BLaER1 (cell line): Measurements from ENCODE around the gene SCAMP3.
A peak's percentile ranks its signal among the peaks of the same experiment; 100 is the strongest.

Experiments
- H3K27ac ChIP-seq: shearing (Covaris generic); formaldehyde crosslinking; 2 replicates; pipeline ENCODE4 v1.8.1; 2022
- H3K27me3 ChIP-seq: shearing (Covaris generic); formaldehyde crosslinking; 2 replicates; pipeline ENCODE4 v1.8.1; 2022
- H3K36me3 ChIP-seq: shearing (Covaris generic); formaldehyde crosslinking; 2 replicates; pipeline ENCODE4 v1.8.1; 2022
- H3K4me1 ChIP-seq: shearing (Covaris generic); formaldehyde crosslinking; 2 replicates; pipeline ENCODE4 v1.8.1; 2022
- H3K4me2 ChIP-seq: shearing (Covaris generic); formaldehyde crosslinking; 2 replicates; pipeline ENCODE4 v1.8.1; 2022
- H3K4me3 ChIP-seq: shearing (Covaris generic); formaldehyde crosslinking; 2 replicates; pipeline ENCODE4 v1.8.1; 2022
- H3K9ac ChIP-seq: shearing (Covaris generic); formaldehyde crosslinking; 2 replicates; pipeline ENCODE4 v1.8.1; 2022
- H3K9me3 ChIP-seq: shearing (Covaris generic); formaldehyde crosslinking; 2 replicates; pipeline ENCODE4 v1.8.1; 2022
- H4K20me1 ChIP-seq: shearing (Covaris generic); formaldehyde crosslinking; 2 replicates; pipeline ENCODE4 v1.8.1; 2022
- Cebpa-rat ChIP-seq: shearing (Covaris generic); IDR thresholded peaks from 2 replicates; pipeline ENCODE4 v1.8.1; 2022

SCAMP3 gene

GRCh38 chr1:155285631-155286044 lies 23.5 kb upstream of the SCAMP3 start:
- Histone ChIP-seq H3K9ac (no peak overlapping the region), H4K20me1 (no peaks in the 10 kb centered on the region), H3K4me2 (no peak overlapping the region), H3K4me3 (no peak overlapping the region), H3K4me1 (no peaks in the 10 kb centered on the region), H3K9me3 (no peaks in the 10 kb centered on the region), H3K36me3 (peaks cover 4% of the 10 kb centered on the region; the same call in 1 of the 2 replicates), H3K27me3 (no peaks in the 10 kb centered on the region), H3K27ac (no peak overlapping the region)
- no peak for TF ChIP-seq Cebpa-rat

DNA sequence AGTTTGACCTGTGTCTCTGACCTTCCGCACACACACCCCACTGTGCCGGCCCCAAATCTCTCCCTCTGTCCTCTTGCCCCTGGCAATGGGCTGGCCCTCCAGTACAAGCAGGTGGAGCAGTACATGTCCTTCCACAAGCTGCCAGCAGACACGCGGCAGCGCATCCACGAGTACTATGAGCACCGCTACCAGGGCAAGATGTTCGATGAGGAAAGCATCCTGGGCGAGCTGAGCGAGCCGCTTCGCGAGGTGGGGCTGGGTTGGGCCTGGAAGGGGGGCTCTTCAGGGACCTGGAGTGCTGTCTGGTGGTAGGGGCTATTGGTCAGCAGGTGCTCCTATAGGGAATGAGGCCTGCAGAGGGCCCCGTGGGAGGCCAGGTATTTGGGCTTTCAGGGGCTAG lies 22.9 kb upstream of the SCAMP3 start:
- no peak for TF ChIP-seq Cebpa-rat
- Histone ChIP-seq H3K27me3 (no peaks in the 10 kb centered on the region), H4K20me1 (no peaks in the 10 kb centered on the region), H3K9ac (no peak overlapping the region), H3K4me1 (no peaks in the 10 kb centered on the region), H3K9me3 (no peaks in the 10 kb centered on the region), H3K4me2 (no peak overlapping the region), H3K36me3 (peaks cover 4% of the 10 kb centered on the region; the same call in 1 of the 2 replicates), H3K4me3 (no peak overlapping the region), H3K27ac (no peak overlapping the region)

- Histone ChIP-seq H3K4me3 (no peak overlapping the region), H3K27ac (no peak overlapping the region), H3K4me1 (no peaks in the 10 kb centered on the region), H3K9me3 (no peaks in the 10 kb centered on the region), H3K36me3 (peaks cover 4% of the 10 kb centered on the region; the same call in 1 of the 2 replicates), H3K27me3 (no peaks in the 10 kb centered on the region), H3K9ac (no peak overlapping the region), H4K20me1 (peaks cover 1% of the 10 kb centered on the region; the same call in 1 of the 2 replicates), H3K4me2 (no peak overlapping the region)
- TF ChIP-seq Cebpa-rat, result no peak
These were observed 22.3 kb upstream of the SCAMP3 start for GRCh38 chr1:155284476-155284875.

- no peak overlapping the region for H3K4me2 ChIP-seq
- peaks cover 4% of the 10 kb centered on the region; the same call in 1 of the 2 replicates for H3K36me3 ChIP-seq
- peaks cover 12% of the 10 kb centered on the region for H3K4me1 ChIP-seq
- no peak overlapping the region for H3K9ac ChIP-seq
- H3K27me3 ChIP-seq, result no peaks in the 10 kb centered on the region
- H3K27ac ChIP-seq, result no peak overlapping the region
- no peak for TF ChIP-seq Cebpa-rat
- no peak overlapping the region for H3K4me3 ChIP-seq
- no peaks in the 10 kb centered on the region for H3K9me3 ChIP-seq
- H4K20me1 ChIP-seq, result peaks cover 13% of the 10 kb centered on the region
These were observed 20.4 kb upstream of the SCAMP3 start for GRCh38 chr1:155282488-155283091.

DNA sequence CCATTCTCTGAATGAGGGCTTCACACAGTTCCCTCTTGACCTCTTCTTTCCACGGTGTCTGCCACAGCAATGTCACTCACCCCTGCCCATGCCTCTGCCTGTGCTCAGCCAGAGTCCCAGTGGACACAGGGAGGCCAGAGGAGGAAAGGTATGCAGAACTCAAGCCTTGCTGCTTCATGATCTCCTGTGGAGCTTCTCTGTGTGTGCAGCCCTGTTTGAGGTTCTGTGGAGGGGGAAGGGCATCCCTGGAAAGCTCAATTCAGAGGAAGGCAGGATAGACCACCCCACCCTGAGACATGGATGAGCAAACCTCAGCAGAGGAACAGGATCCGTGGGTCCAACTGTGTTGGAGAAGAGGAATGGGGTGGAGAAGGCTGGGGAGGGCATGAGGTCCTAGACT lies 17.1 kb upstream of the SCAMP3 start:
- Histone ChIP-seq H3K4me3 (no peak overlapping the region), H3K36me3 (peaks cover 4% of the 10 kb centered on the region; the same call in 1 of the 2 replicates), H3K4me2 (no peak overlapping the region), H3K27me3 (no peaks in the 10 kb centered on the region), H3K4me1 (peaks cover 24% of the 10 kb centered on the region), H3K9ac (no peak overlapping the region), H4K20me1 (peaks cover 13% of the 10 kb centered on the region), H3K9me3 (no peaks in the 10 kb centered on the region), H3K27ac (no peak overlapping the region)
- TF ChIP-seq Cebpa-rat, result no peak

DNA sequence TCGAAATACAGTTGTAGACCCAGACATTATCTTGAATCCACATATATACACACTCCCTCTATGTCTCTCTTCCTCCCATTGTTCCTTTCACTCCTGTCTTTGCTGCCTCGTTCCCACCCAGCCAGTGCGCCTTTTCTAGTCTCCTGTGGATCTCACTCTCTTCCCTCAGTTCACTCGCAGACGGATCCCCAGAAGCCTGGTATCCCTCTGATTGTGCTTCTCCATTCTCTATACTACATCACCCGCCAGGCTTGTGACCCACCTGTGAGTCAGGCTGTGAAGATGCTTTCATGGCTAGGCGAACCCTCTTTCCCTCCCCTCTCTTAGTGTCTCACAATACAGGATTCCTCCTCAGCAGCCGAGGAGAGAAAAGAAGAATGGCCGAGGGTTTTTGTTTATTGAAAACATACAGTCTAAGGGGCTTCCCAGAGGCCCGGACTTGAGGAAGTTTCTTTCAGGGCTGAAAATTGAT lies 16.6 kb upstream of the SCAMP3 start:
- no peak for TF ChIP-seq Cebpa-rat
- no peaks in the 10 kb centered on the region for H3K9me3 ChIP-seq
- peaks cover 13% of the 10 kb centered on the region for H4K20me1 ChIP-seq
- H3K9ac ChIP-seq, result no peak overlapping the region
- no peak overlapping the region for H3K27ac ChIP-seq
- peaks cover 29% of the 10 kb centered on the region for H3K4me1 ChIP-seq
- H3K36me3 ChIP-seq, result 0 out of 2 replicates have a peak, but pooled peaks cover 2% of the 10 kb centered on the region
- peak overlapping the region; percentile 100 for H3K4me2 ChIP-seq
- no peaks in the 10 kb centered on the region for H3K27me3 ChIP-seq
- H3K4me3 ChIP-seq, result no peak overlapping the region

GRCh38 chr1:155277902-155278688 lies 15.9 kb upstream of the SCAMP3 start:
- H3K4me2 ChIP-seq, result peak overlapping the region; percentile 100
- no peak overlapping the region for H3K27ac ChIP-seq

GRCh38 chr1:155277070-155277901 lies 15.1 kb upstream of the SCAMP3 start, which contains the start of gene HCN3:
Gene HCN3, plus strand, starts transcription at chr1:155277463. Its CDS starts 128 bp downstream, at chr1:155277591.
- Histone ChIP-seq H3K36me3 (no peaks in the 10 kb centered on the region), H4K20me1 (peaks cover 19% of the 10 kb centered on the region), H3K4me2 (peak within 1 kb of the TSS; percentile 100), H3K9me3 (no peaks in the 10 kb centered on the region), H3K4me1 (peaks cover 34% of the 10 kb centered on the region), H3K4me3 (peak within 1 kb of the TSS; percentile 79), H3K27ac (no peak within 1 kb of the TSS), H3K9ac (peak within 1 kb of the TSS; percentile 73; the same call in 1 of the 2 replicates), H3K27me3 (no peaks in the 10 kb centered on the region)
- TF ChIP-seq Cebpa-rat, result no peak

More at GRCh38 chr1:155277902-155278688, 15.9 kb upstream of the SCAMP3 start:
- H4K20me1 ChIP-seq, result peaks cover 13% of the 10 kb centered on the region
- no peaks in the 10 kb centered on the region for H3K36me3 ChIP-seq
- peaks cover 30% of the 10 kb centered on the region for H3K4me1 ChIP-seq
- no peaks in the 10 kb centered on the region for H3K9me3 ChIP-seq
- TF ChIP-seq Cebpa-rat, result no peak
- H3K27me3 ChIP-seq, result no peaks in the 10 kb centered on the region
- H3K9ac ChIP-seq, result peak overlapping the region; percentile 73; the same call in 1 of the 2 replicates
- H3K4me3 ChIP-seq, result peak overlapping the region; percentile 79
